Activated T-cell treated with anti-CD3 and anti-CD28 coated beads for 24 hours (primary cell): ENCODE results near the gene UQCC5.

Experiments used
- DNase-seq: peaks from one replicate; pipeline ENCODE4 v3.0.0-alpha.2; 2020; ENCODE audit warnings: low read depth

The UQCC5 gene

GRCh38 chr3:52534281-52535183 lies 1.9 kb upstream of the UQCC5 start:
- no peak for DNase-seq

- DNase-seq, result no peak
These were observed 844 bp upstream of the UQCC5 start for GRCh38 chr3:52535411-52536111.

GRCh38 chr3:52536112-52536368 lies 365 bp upstream of the UQCC5 start:
- no peak for DNase-seq

- no peak for DNase-seq
These were observed 788 bp downstream of the UQCC5 start for GRCh38 chr3:52537165-52537620.

GRCh38 chr3:52537726-52538421 lies 1.5 kb downstream of the UQCC5 start:
- no peak for DNase-seq

GRCh38 chr3:52539010-52539653 lies 2.7 kb downstream of the UQCC5 start:
- no peak for DNase-seq

GRCh38 chr3:52541050-52541449 lies 4.6 kb downstream of the UQCC5 start:
- no peak for DNase-seq

GRCh38 chr3:52544937-52545336 lies 8.5 kb downstream of the UQCC5 start:
- DNase-seq, result no peak

GRCh38 chr3:52546111-52546901 lies 9.9 kb downstream of the UQCC5 start:
- DNase-seq, result no peak

- no peak for DNase-seq
These were observed 10.7 kb downstream of the UQCC5 start for GRCh38 chr3:52547143-52547542.

- DNase-seq, result no peak
These were observed 14.7 kb downstream of the UQCC5 start for GRCh38 chr3:52551118-52551517.

GRCh38 chr3:52552089-52552488 lies 15.7 kb downstream of the UQCC5 start:
- DNase-seq, result no peak

GRCh38 chr3:52554026-52554755 lies 17.8 kb downstream of the UQCC5 start:
- DNase-seq, result no peak

- DNase-seq, result no peak
These were observed 18.7 kb downstream of the UQCC5 start for GRCh38 chr3:52555056-52555455.

- no peak for DNase-seq
These were observed 20.9 kb downstream of the UQCC5 start for GRCh38 chr3:52557011-52557960.

GRCh38 chr3:52558436-52558835 lies 22.0 kb downstream of the UQCC5 start:
- no peak for DNase-seq

GRCh38 chr3:52561028-52561747 lies 24.8 kb downstream of the UQCC5 start:
- no peak for DNase-seq

GRCh38 chr3:52563984-52564383 lies 27.6 kb downstream of the UQCC5 start:
- DNase-seq, result no peak

- no peak for DNase-seq
These were observed 31.7 kb downstream of the UQCC5 start for GRCh38 chr3:52568069-52568468.
